Femur (tissue), 1 donor: ENCODE results near the gene OR1J1.

ENCODE experiments used
- DNase-seq: peaks from one replicate; pipeline ENCODE4 v3.0.0-alpha.2; 2017

Gene OR1J1

GRCh38 chr9:122477826-122478225 lies at the start of gene OR1J1:
OR1J1 (minus strand) TSS chr9:122477926; CDS start chr9:122477926, 0 bp downstream.
- DNase-seq: no peak

GRCh38 chr9:122527193-122527592 lies 49.5 kb upstream of the OR1J1 start, which contains the start of gene OR1N1:
OR1N1 (minus strand) TSS chr9:122527293; CDS start chr9:122527293, 0 bp downstream.
- no peak for DNase-seq

GRCh38 chr9:122526602-122527001 lies 48.9 kb upstream of the OR1J1 start:
- no peak for DNase-seq

GRCh38 chr9:122519376-122519775 lies 41.6 kb upstream of the OR1J1 start:
- no peak for DNase-seq

- DNase-seq: no peak
These were observed 41.1 kb upstream of the OR1J1 start, which contains the start of gene OR1J4 for GRCh38 chr9:122518841-122519240. OR1J4 (plus strand) TSS chr9:122519141; CDS start chr9:122519141, 0 bp downstream.

- DNase-seq: no peak
These were observed 40.5 kb upstream of the OR1J1 start for GRCh38 chr9:122518226-122518625.

- no peak for DNase-seq
These were observed 32.8 kb upstream of the OR1J1 start, which contains the start of gene OR1J2 for GRCh38 chr9:122510502-122510901. OR1J2 (plus strand) TSS chr9:122510802; CDS start chr9:122510802, 0 bp downstream.

- no peak for DNase-seq
These were observed 29.2 kb upstream of the OR1J1 start for GRCh38 chr9:122506964-122507363.

GRCh38 chr9:122498883-122499288 lies 21.2 kb upstream of the OR1J1 start:
- DNase-seq: no peak

GRCh38 chr9:122479062-122479461 lies 1.3 kb upstream of the OR1J1 start:
- no peak for DNase-seq

GRCh38 chr9:122477346-122477745 lies 380 bp downstream of the OR1J1 start:
- no peak for DNase-seq

GRCh38 chr9:122475717-122476116 lies 2.0 kb downstream of the OR1J1 start:
- DNase-seq: no peak

- DNase-seq: no peak
These were observed 3.2 kb downstream of the OR1J1 start for GRCh38 chr9:122474561-122474960.

- no peak for DNase-seq
These were observed 9.0 kb downstream of the OR1J1 start for GRCh38 chr9:122468735-122469134.

- DNase-seq: no peak
These were observed 11.3 kb downstream of the OR1J1 start for GRCh38 chr9:122466456-122466855.

- peak; percentile 68 for DNase-seq
These were observed 12.8 kb downstream of the OR1J1 start for GRCh38 chr9:122464633-122465567.

GRCh38 chr9:122463828-122464632 lies 13.7 kb downstream of the OR1J1 start:
- no peak for DNase-seq

- no peak for DNase-seq
These were observed 19.9 kb downstream of the OR1J1 start for GRCh38 chr9:122457787-122458186.

- DNase-seq: no peak
These were observed 21.6 kb downstream of the OR1J1 start for GRCh38 chr9:122456123-122456522.

- DNase-seq: no peak
These were observed 24.0 kb downstream of the OR1J1 start for GRCh38 chr9:122453677-122454135.

- DNase-seq: no peak
These were observed 30.8 kb downstream of the OR1J1 start for GRCh38 chr9:122446819-122447484.

GRCh38 chr9:122445155-122445749 lies 32.5 kb downstream of the OR1J1 start:
- no peak for DNase-seq
